ENCODE data around the gene PHLPP1. TPM values are rescaled to one million over a fixed set of nuclear protein-coding genes. Genes with fewer than 3 reads are reported as not detected.

The PHLPP1 gene
- total and polyA plus RNA-seq, 9 of the 15 experiments (the other 6 are each of a cell fraction or from before 2014, with no cell fraction given) = 0.56 to 9.0 (median 4.5) TPM

GRCh38 chr18:62797329-62797728, 82.0 kb downstream of the PHLPP1 start:
- no peaks in the 10 kb centered on the region for H3K9me1 ChIP-seq (ENCODE audit: control insufficient read depth, insufficient read depth, low read length)
- H2AFZ ChIP-seq (ENCODE audit: low read depth, low read length) = no peak overlapping the region
- no peaks in the 10 kb centered on the region for H3K27me3 ChIP-seq (ENCODE audit: control insufficient read depth in 2 of 2, insufficient read depth in 2 of 2, low read length in 2 of 2)
- no peak for ATAC-seq
- no peak for DNase-seq (ENCODE audit: extremely low read depth in 1 of 4, low spot score in 3 of 4)
- POLR2A ChIA-PET = interaction anchor here (0.6 kb wide), 1 partner anchor 15 kb away, joined by 4 read pairs; no protein-coding TSS in a partner anchor
- CTCF ChIA-PET (ENCODE audit: low intra/inter-chr PET ratio) = no interaction called here
- BruUV-seq (replicated peaks) = no TSS peak
- no peak overlapping the region for H3K4me2 ChIP-seq (ENCODE audit: insufficient read depth, low read length)
- H3K4me1 ChIP-seq (replicated peaks in 1 of 2; ENCODE audit: control insufficient read depth in 2 of 2, insufficient read depth in 2 of 2, low read length in 2 of 2) = no peaks in the 10 kb centered on the region
- WGBS (ENCODE audit: insufficient coverage, low coverage, missing lambda C conversion rate) = 90% methylated on average over 3 of the region's 3 CpGs
- H3K4me3 ChIP-seq = no peak overlapping the region
- in situ Hi-C loops (cut with MboI) = no loop called here
- FAIRE-seq = no peak
- no peaks in the 10 kb centered on the region for H3K9me3 ChIP-seq (replicated peaks; ENCODE audit: control insufficient read depth, insufficient read depth, low read depth, low read length)
- peaks cover 3% of the 10 kb centered on the region; the same call in 2 of the 3 replicates for H3K79me2 ChIP-seq (ENCODE audit: control insufficient read depth, insufficient read depth, low read length)
- H3K36me3 ChIP-seq (ENCODE audit: control insufficient read depth, insufficient read depth, low read length) = no peaks in the 10 kb centered on the region
- H3K27ac ChIP-seq (ENCODE audit: extremely low read depth, low read depth, low read length) = no peak overlapping the region
- no peaks in the 10 kb centered on the region for H4K20me1 ChIP-seq (replicated peaks; ENCODE audit: control insufficient read depth, insufficient read depth, low read length)
- H3K9ac ChIP-seq (ENCODE audit: insufficient read depth in 1 of 2, low read depth in 2 of 2, low read length in 2 of 2) = no peak overlapping the region
- intact Hi-C loops (cut with micrococcal nuclease) = loop anchor here (5.0 kb wide), 1 partner anchor 80 kb away; the partner anchor contains the start of gene PHLPP1
- TF ChIP-seq ZNF785 (CRISPR knock-in tag; IDR thresholded peaks at IDR 0.05) (no peak), MBD1 (CRISPR knock-in tag; IDR thresholded peaks at IDR 0.05) (no peak), SIN3B (IDR thresholded peaks at IDR 0.05; ENCODE audit: low read depth) (no peak), GTF2B (IDR thresholded peaks at IDR 0.05; ENCODE audit: extremely low read depth, insufficient read length) (no peak), ZNF197 (CRISPR knock-in tag; IDR thresholded peaks at IDR 0.05; ENCODE audit: low read depth) (no peak), ZNF263 (CRISPR knock-in tag; IDR thresholded peaks at IDR 0.05; ENCODE audit: borderline replicate concordance) (no peak), RBM17 (IDR thresholded peaks at IDR 0.05; ENCODE audit: borderline replicate concordance, low read depth, low read length) (no peak), ZNF592 (IDR thresholded peaks at IDR 0.05) (no peak), ATF6 (CRISPR knock-in tag; IDR thresholded peaks at IDR 0.05) (no peak), PYGO2 (tag; IDR thresholded peaks at IDR 0.05) (no peak), CHD1 (IDR thresholded peaks at IDR 0.05; ENCODE audit: low read length) (no peak), TAF9B (IDR thresholded peaks at IDR 0.05; ENCODE audit: partially characterized antibody) (no peak), NFYB (IDR thresholded peaks at IDR 0.05; ENCODE audit: extremely low read depth, insufficient read length) (no peak), JUNB (CRISPR knock-in tag; conservative IDR thresholded peaks at IDR 0.05) (no peak), BRD4 (IDR thresholded peaks at IDR 0.05) (no peak)
